GM12878 (cell line): ENCODE measurements around the gene CEP128. TPM values are rescaled to one million over a fixed set of nuclear protein-coding genes. Genes with fewer than 3 reads are reported as not detected.
A peak's percentile ranks its signal among the peaks of the same experiment; 100 is the strongest.

Experiments
- CBFB ChIP-seq: IDR thresholded peaks from 2 replicates; pipeline ENCODE4 v1.6.1; 2016; ENCODE audit warnings: antibody characterized with exemption, low read depth
- CBX3 ChIP-seq: fragments of 200-600 bp; sonication (generic); IDR thresholded peaks from 2 replicates; pipeline ENCODE4 v1.6.1; 2016; ENCODE audit warnings: low read depth, borderline replicate concordance
- CHD1 ChIP-seq: IDR thresholded peaks from 2 replicates; pipeline ENCODE4 v1.6.1; 2012; ENCODE audit warnings: low read depth, low read length, improper control_type of control experiment
- CHD2 ChIP-seq: IDR thresholded peaks from 2 replicates; pipeline ENCODE4 v1.6.1; 2011; ENCODE audit warnings: low read depth, low read length, improper control_type of control experiment, borderline replicate concordance
- CREM ChIP-seq: IDR thresholded peaks from 2 replicates; pipeline ENCODE4 v1.6.1; 2014; ENCODE audit warnings: antibody characterized with exemption, low read depth
- DPF2 ChIP-seq: fragments of 450-650 bp; IDR thresholded peaks from 2 replicates; pipeline ENCODE4 v1.6.1; 2017; ENCODE audit warnings: mild to moderate bottlenecking
- EED ChIP-seq: sonication (generic); IDR thresholded peaks from 2 replicates; pipeline ENCODE4 v1.6.1; 2016; ENCODE audit warnings: antibody characterized with exemption, low read depth
- HCFC1 ChIP-seq: fragments of 150-350 bp; IDR thresholded peaks from 2 replicates; pipeline ENCODE4 v1.6.1; 2014; ENCODE audit warnings: low read length
- HDAC6 ChIP-seq: fragments of 200-600 bp; sonication (generic); IDR thresholded peaks from one replicate; pipeline ENCODE4 v1.8.0; 2017; ENCODE audit warnings: antibody characterized with exemption; ENCODE audit not compliant: unreplicated experiment
- KDM1A ChIP-seq: fragments of 200-600 bp; sonication (generic); IDR thresholded peaks from 2 replicates; pipeline ENCODE4 v1.6.1; 2016; ENCODE audit warnings: borderline replicate concordance
- KLF5 ChIP-seq: fragments of 450-650 bp; IDR thresholded peaks from 2 replicates; pipeline ENCODE4 v1.6.1; 2014; ENCODE audit warnings: mild to moderate bottlenecking; ENCODE audit not compliant: partially characterized antibody
- MXI1 ChIP-seq: fragments of 150-350 bp; IDR thresholded peaks from 2 replicates; pipeline ENCODE4 v1.6.1; 2011; ENCODE audit warnings: low read depth, mild to moderate bottlenecking, inconsistent platforms, low read length, improper control_type of control experiment
- NFXL1 ChIP-seq: fragments of 450-650 bp; IDR thresholded peaks from 2 replicates; pipeline ENCODE4 v1.6.1; 2017; ENCODE audit warnings: antibody characterized with exemption, mild to moderate bottlenecking, borderline replicate concordance
- NFYA ChIP-seq: IDR thresholded peaks from 2 replicates; pipeline ENCODE4 v1.6.1; 2011; ENCODE audit warnings: low read depth, mild to moderate bottlenecking, low read length, improper control_type of control experiment, borderline replicate concordance
- NRF1 ChIP-seq: conservative IDR thresholded peaks from 2 replicates; pipeline ENCODE4 v1.6.1; 2011; ENCODE audit warnings: mild to moderate bottlenecking, low read depth, low read length, improper control_type of control experiment
- RAD21 ChIP-seq: IDR thresholded peaks from 2 replicates; pipeline ENCODE4 v1.6.1; 2011; ENCODE audit warnings: mild to moderate bottlenecking, low read depth, low read length, moderate library complexity; ENCODE audit not compliant: insufficient read depth
- SMARCA5 ChIP-seq: fragments of 450-650 bp; IDR thresholded peaks from 2 replicates; pipeline ENCODE4 v1.6.1; 2017; ENCODE audit warnings: mild to moderate bottlenecking
- SMC3 ChIP-seq: IDR thresholded peaks from 2 replicates; pipeline ENCODE4 v1.6.1; 2011; ENCODE audit warnings: low read length, improper control_type of control experiment, borderline replicate concordance
- WRNIP1 ChIP-seq: IDR thresholded peaks from 2 replicates; pipeline ENCODE4 v1.6.1; 2011; ENCODE audit warnings: low read depth, low read length, improper control_type of control experiment, borderline replicate concordance
- ZNF274 ChIP-seq: IDR thresholded peaks from one replicate; pipeline ENCODE4 v1.8.0; 2011; ENCODE audit not compliant: insufficient read length, insufficient read depth
- polyA plus RNA-seq, 11 experiments: library from polyadenylated mRNA; depleted of rRNA in 4 of 11; unstranded in 6 of 11; stranded (reverse) in 5 of 11; fragments of >200 nt; fragmentation: Nextera tagmentation in 4 of 11; fragmentation: Illumina TruSeq in 1 of 11; extraction: Ambion mirVana in 4 of 11; extraction: Trizol in 1 of 11; gene quantifications; 1 replicate in 1 of 11; 2 replicates in 10 of 11; pipeline versions ENCODE4 v1.2.1 to v1.2.3, GENCODE V29; 2011 to 2016; ENCODE audit warnings: inconsistent platforms in 2 of 11, missing spikeins in 2 of 11, low read depth in 1 of 11
- total RNA-seq, 4 experiments: library from RNA; depleted of rRNA in 3 of 4; stranded (reverse); fragments of >200 nt in 3 of 4; fragmentation: Illumina TruSeq in 1 of 4; extraction: Trizol in 1 of 4; gene quantifications; 2 replicates each; pipeline versions ENCODE4 v1.2.1 to v1.2.3, GENCODE V29; 2013 to 2021
- TF ChIP-seq, protein P1 (sequence below): IDR thresholded peaks from 2 replicates; pipeline ENCODE4 v1.6.1; 2012; ENCODE audit warnings: low read length, inconsistent platforms
- TF ChIP-seq, protein P2 (sequence below): IDR thresholded peaks from 2 replicates; pipeline ENCODE4 v1.6.1; 2011; ENCODE audit warnings: borderline replicate concordance, low read depth, mild to moderate bottlenecking, moderate library complexity, low read length; ENCODE audit not compliant: insufficient read depth, poor library complexity, severe bottlenecking
- TF ChIP-seq, protein P3 (sequence below), 3 experiments: IDR thresholded peaks in 2 of 3; conservative IDR thresholded peaks in 1 of 3; 2 replicates each; pipeline ENCODE4 v1.5.1; 2011; ENCODE audit warnings: low read depth in 3 of 3, low read length in 3 of 3, mild to moderate bottlenecking in 3 of 3, control low read depth in 2 of 3, moderate library complexity in 2 of 3, inconsistent platforms in 1 of 3, mixed read lengths in 1 of 3; ENCODE audit not compliant: control insufficient read depth in 2 of 3, insufficient read depth in 1 of 3; ENCODE audit errors: extremely low read depth in 1 of 3
- TF ChIP-seq, protein P4 (sequence below): fragments of 450-650 bp; IDR thresholded peaks from 2 replicates; pipeline ENCODE4 v1.6.1; 2017; ENCODE audit warnings: mild to moderate bottlenecking, low read depth, inconsistent platforms; ENCODE audit not compliant: poor library complexity, severe bottlenecking
- TF ChIP-seq, protein P5 (sequence below): IDR thresholded peaks from 2 replicates; pipeline ENCODE4 v1.6.1; 2012; ENCODE audit warnings: low read depth, low read length, improper control_type of control experiment

The CEP128 gene
- total and polyA plus RNA-seq, 10 of the 15 experiments (the other 5 are each of a cell fraction or from before 2014, with no cell fraction given), result 1.1 to 6.7 (median 3.4) TPM

DNA sequence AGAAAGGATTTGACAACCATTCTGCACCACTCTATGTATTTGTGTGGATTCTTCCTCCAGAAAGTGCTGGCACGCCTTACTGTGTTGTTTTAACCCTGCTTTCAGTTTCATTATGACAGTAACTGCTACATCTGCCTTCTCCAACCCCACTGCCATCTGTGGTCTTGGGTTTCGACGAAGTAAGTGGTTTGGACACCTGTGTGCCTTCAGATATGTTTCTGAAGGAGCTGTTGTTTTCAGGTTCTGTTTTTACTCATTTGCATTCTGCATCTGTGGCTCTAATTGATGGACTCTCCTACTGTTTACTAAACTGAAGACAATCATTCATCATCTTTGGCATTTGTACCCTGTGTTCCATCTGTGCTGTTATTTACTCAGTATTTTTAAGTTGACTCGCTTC, 18.0 kb upstream of the CEP128 start (continued):
- TF ChIP-seq DPF2 (peak; percentile 97), HCFC1 (no peak), KLF5 (peak; percentile 29), HDAC6 (no peak), SMARCA5 (no peak), ZNF274 (no peak), SMC3 (no peak), EED (peak; percentile 94), RAD21 (no peak), KDM1A (no peak), CHD2 (peak; percentile 26; the same call in 1 of the 2 replicates), MXI1 (no peak), WRNIP1 (no peak), NRF1 (no peak), NFYA (no peak), CBFB (peak; percentile 89), CREM (peak; percentile 89), NFXL1 (no peak), CHD1 (no peak), CBX3 (no peak)
- TF ChIP-seq, protein P1, sequence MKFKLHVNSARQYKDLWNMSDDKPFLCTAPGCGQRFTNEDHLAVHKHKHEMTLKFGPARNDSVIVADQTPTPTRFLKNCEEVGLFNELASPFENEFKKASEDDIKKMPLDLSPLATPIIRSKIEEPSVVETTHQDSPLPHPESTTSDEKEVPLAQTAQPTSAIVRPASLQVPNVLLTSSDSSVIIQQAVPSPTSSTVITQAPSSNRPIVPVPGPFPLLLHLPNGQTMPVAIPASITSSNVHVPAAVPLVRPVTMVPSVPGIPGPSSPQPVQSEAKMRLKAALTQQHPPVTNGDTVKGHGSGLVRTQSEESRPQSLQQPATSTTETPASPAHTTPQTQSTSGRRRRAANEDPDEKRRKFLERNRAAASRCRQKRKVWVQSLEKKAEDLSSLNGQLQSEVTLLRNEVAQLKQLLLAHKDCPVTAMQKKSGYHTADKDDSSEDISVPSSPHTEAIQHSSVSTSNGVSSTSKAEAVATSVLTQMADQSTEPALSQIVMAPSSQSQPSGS, result peak; percentile 94
- TF ChIP-seq, protein P2, sequence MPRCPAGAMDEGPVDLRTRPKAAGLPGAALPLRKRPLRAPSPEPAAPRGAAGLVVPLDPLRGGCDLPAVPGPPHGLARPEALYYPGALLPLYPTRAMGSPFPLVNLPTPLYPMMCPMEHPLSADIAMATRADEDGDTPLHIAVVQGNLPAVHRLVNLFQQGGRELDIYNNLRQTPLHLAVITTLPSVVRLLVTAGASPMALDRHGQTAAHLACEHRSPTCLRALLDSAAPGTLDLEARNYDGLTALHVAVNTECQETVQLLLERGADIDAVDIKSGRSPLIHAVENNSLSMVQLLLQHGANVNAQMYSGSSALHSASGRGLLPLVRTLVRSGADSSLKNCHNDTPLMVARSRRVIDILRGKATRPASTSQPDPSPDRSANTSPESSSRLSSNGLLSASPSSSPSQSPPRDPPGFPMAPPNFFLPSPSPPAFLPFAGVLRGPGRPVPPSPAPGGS, result peak; percentile 75
- TF ChIP-seq, protein P3, sequence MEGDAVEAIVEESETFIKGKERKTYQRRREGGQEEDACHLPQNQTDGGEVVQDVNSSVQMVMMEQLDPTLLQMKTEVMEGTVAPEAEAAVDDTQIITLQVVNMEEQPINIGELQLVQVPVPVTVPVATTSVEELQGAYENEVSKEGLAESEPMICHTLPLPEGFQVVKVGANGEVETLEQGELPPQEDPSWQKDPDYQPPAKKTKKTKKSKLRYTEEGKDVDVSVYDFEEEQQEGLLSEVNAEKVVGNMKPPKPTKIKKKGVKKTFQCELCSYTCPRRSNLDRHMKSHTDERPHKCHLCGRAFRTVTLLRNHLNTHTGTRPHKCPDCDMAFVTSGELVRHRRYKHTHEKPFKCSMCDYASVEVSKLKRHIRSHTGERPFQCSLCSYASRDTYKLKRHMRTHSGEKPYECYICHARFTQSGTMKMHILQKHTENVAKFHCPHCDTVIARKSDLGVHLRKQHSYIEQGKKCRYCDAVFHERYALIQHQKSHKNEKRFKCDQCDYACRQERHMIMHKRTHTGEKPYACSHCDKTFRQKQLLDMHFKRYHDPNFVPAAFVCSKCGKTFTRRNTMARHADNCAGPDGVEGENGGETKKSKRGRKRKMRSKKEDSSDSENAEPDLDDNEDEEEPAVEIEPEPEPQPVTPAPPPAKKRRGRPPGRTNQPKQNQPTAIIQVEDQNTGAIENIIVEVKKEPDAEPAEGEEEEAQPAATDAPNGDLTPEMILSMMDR (IDR thresholded peaks at IDR 0.05 in 2 of 3, conservative IDR thresholded peaks at IDR 0.05 in 1 of 3; ENCODE audit: control insufficient read depth in 2 of 3, extremely low read depth in 1 of 3, insufficient read depth in 1 of 3, low read depth in 3 of 3, low read length in 3 of 3), result no peak
- TF ChIP-seq, protein P4, sequence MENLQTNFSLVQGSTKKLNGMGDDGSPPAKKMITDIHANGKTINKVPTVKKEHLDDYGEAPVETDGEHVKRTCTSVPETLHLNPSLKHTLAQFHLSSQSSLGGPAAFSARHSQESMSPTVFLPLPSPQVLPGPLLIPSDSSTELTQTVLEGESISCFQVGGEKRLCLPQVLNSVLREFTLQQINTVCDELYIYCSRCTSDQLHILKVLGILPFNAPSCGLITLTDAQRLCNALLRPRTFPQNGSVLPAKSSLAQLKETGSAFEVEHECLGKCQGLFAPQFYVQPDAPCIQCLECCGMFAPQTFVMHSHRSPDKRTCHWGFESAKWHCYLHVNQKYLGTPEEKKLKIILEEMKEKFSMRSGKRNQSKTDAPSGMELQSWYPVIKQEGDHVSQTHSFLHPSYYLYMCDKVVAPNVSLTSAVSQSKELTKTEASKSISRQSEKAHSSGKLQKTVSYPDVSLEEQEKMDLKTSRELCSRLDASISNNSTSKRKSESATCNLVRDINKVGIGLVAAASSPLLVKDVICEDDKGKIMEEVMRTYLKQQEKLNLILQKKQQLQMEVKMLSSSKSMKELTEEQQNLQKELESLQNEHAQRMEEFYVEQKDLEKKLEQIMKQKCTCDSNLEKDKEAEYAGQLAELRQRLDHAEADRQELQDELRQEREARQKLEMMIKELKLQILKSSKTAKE, result peak; percentile 90
- TF ChIP-seq, protein P5, sequence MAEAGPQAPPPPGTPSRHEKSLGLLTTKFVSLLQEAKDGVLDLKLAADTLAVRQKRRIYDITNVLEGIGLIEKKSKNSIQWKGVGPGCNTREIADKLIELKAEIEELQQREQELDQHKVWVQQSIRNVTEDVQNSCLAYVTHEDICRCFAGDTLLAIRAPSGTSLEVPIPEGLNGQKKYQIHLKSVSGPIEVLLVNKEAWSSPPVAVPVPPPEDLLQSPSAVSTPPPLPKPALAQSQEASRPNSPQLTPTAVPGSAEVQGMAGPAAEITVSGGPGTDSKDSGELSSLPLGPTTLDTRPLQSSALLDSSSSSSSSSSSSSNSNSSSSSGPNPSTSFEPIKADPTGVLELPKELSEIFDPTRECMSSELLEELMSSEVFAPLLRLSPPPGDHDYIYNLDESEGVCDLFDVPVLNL, result no peak
